ENCODE data around the gene SSR4.

The SSR4 gene

DNA sequence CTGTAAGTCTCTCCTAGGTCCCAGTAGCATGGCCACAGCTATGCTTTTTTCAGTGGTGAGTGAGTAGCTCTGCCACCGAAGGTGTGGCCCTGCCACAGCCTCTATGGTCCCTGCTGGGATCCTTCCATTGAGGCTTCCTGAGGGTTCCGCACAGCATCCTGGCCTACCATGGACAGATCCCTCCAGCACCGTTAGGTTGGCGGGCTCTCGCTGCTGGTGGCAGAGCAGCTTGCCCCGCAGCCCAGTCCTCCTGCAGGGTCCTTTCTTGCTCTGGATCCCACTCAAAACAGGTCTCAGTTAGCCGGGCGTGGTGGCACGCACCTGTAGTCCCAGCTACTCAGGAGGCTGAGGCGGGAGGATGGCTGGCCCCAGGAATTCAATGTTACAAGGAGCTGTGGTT is 38.3 kb downstream of the SSR4 start:
- no peak for DNase-seq

DNA sequence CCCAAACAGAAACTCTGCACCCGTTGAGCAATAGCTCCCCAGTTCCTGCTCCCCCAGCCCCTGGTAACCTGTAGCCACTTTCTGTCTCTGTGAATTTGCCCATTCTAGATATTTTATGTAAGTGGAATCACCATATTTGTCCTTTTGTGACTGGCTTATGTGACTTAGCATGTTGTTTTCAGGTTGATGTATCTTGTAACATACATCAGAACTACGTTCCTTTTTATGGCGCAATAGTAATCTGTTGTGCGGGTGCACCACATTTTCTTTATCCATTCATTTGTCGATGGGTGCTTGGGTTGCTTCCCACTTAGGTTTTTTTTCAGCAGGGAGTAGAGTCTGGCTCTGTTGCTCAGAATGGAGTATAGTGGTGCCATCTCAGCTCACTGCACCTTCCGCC is 42.5 kb downstream of the SSR4 start:
- no peak for DNase-seq

DNA sequence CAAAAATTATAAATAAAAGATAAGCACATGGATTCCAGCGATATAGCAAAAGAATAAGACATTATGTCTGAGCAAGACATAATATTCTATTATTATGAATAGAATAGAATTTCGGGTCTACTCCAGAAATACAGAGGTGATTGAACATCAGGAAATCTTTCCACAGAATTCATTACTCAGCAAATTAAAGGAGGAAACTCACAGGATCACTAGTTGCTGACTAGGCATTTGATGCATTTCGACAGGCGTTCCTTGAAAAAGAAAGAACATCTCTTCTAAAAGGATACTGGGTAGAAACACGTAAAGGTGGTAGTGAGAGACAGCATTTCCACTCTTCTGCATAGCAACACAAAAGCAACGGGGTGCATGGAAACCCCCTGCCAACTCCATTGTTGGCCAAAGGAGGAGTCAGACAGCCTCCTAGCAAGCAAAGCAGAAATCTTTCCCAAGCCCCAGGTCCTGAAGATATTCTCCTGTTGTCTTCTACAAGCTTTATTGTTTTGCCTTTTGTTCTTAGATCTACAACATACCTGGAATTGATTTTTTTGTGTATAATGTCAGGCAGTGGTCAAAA is 50.1 kb downstream of the SSR4 start:
- DNase-seq: no peak

DNA sequence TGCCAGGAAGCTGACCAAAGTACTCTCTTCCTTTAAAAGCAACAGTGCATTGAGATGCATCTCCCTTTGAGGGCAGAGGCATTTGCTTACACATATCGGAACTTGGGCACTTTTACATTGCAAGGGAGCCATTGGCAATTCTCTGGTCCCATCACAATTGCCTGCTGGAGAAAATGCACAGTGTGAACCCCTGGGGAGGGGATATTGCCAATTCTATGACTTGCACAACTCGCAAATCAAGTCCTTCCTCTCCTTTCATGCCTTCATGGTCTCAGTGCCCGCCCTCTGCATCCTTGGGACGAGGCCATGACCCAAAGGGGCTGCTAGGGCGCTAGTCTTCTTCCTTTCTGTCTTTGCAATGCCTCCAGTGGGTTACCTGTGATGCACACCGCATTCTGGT is 50.7 kb downstream of the SSR4 start:
- no peak for DNase-seq

DNA sequence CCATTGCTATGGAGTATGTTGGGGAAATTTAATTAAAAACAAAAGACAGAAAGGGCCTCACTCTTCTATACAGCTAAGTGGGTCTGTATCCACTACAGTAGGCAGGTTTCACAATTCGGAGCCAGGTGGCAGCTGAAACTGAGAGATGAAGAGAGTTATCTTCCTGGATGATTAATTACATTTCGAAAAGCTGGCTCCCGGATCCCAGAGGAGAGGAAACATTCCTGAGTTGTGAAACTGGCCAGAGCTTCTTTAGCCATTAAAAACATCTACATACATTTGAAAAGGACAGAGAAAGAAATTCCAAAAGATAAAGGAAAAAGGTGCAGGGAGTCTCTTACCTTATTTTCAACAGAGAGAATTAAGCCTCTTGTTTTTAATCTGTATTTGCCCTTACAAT is 51.4 kb downstream of the SSR4 start:
- no peak for DNase-seq

Measured in right hindlimb (tissue), 1 donor.